PC-3 (cell line): Measurements from ENCODE around the gene ITGAL. TPM values are rescaled to one million over a fixed set of nuclear protein-coding genes. Genes with fewer than 3 reads are reported as not detected.

ENCODE experiments used
- ATAC-seq: fragments of 200-7000 bp; cut with Tn5 transposase; 2 replicates; pipeline ENCODE4 v1.9.1; 2020; ENCODE audit warnings: mild to moderate bottlenecking, moderate library complexity
- BruUV-seq: library from RNA; stranded (reverse); fragments of 400-500 nt; replicated peaks from 2 replicates; lab custom pipeline; 2021; lab: Mats Ljungman, UMichigan
- CTCF ChIA-PET: fragments of 300-600 bp; sonication (Branson Sonifier 250); formaldehyde crosslinking; loops from one replicate; lab custom pipeline; 2022; ENCODE audit warnings: antibody characterized with exemption; lab: Charles Lee
- POLR2A ChIA-PET: fragments of 300-600 bp; sonication (Branson Sonifier 250); formaldehyde crosslinking; loops from one replicate; lab custom pipeline; 2022; ENCODE audit warnings: antibody characterized with exemption; ENCODE audit not compliant: unreplicated experiment; lab: Charles Lee
- DNase-seq: peaks from one replicate; pipeline ENCODE4 v3.0.0-alpha.2; 2015
- H2AFZ ChIP-seq: fragments of 300-600 bp; sonication (generic); 2 replicates; pipeline ENCODE4 v1.6.0; 2016; ENCODE audit warnings: antibody characterized with exemption, low read length
- H3F3A ChIP-seq: fragments of 300-600 bp; sonication (generic); one replicate; pipeline ENCODE4 v1.6.0; 2017; ENCODE audit warnings: antibody characterized with exemption, low read length, control low read depth, mild to moderate bottlenecking; ENCODE audit not compliant: unreplicated experiment
- H3K27ac ChIP-seq: fragments of 300-600 bp; sonication (generic); 2 replicates; pipeline ENCODE4 v1.5.1; 2016; ENCODE audit warnings: mild to moderate bottlenecking, low read length
- H3K27me3 ChIP-seq: fragments of 300-600 bp; sonication (generic); 2 replicates; pipeline ENCODE4 v1.6.1; 2016; ENCODE audit warnings: low read length, mixed read lengths
- H3K36me3 ChIP-seq: fragments of 300-600 bp; sonication (generic); 2 replicates; pipeline ENCODE4 v1.6.1; 2016; ENCODE audit warnings: low read depth, mixed run types, low read length, mixed read lengths
- H3K4me1 ChIP-seq: fragments of 300-600 bp; sonication (generic); 2 replicates; pipeline ENCODE4 v1.5.1; 2016; ENCODE audit warnings: low read length; ENCODE audit not compliant: insufficient read depth
- H3K4me2 ChIP-seq: fragments of 300-600 bp; sonication (generic); 2 replicates; pipeline ENCODE4 v1.6.0; 2016; ENCODE audit warnings: low read length
- H3K4me3 ChIP-seq: fragments of 300-600 bp; sonication (generic); 2 replicates; pipeline ENCODE4 v1.5.1; 2016; ENCODE audit warnings: mild to moderate bottlenecking, low read length, mixed read lengths
- H3K79me2 ChIP-seq: fragments of 300-600 bp; sonication (generic); 2 replicates; pipeline ENCODE4 v1.6.1; 2017; ENCODE audit warnings: low read length, mixed read lengths
- H3K9ac ChIP-seq: fragments of 300-600 bp; sonication (generic); 2 replicates; pipeline ENCODE4 v1.6.0; 2016; ENCODE audit warnings: mild to moderate bottlenecking, low read length
- H3K9me2 ChIP-seq: fragments of 300-600 bp; sonication (generic); replicated peaks from 2 replicates; pipeline ENCODE4 v1.6.1; 2016; ENCODE audit warnings: mixed run types, low read length, mixed read lengths
- H3K9me3 ChIP-seq: fragments of 300-600 bp; sonication (generic); 2 replicates; pipeline ENCODE4 v1.6.1; 2016; ENCODE audit warnings: low read length, mixed read lengths
- H4K20me1 ChIP-seq: fragments of 300-600 bp; sonication (generic); 2 replicates; pipeline ENCODE4 v1.6.1; 2016; ENCODE audit warnings: low read length, mixed read lengths
- CTCF ChIP-seq: fragments of 300-600 bp; sonication (generic); conservative IDR thresholded peaks from 2 replicates; pipeline ENCODE4 v1.5.1; 2017; ENCODE audit warnings: antibody characterized with exemption, low read depth, mild to moderate bottlenecking, low read length
- EZH2 ChIP-seq: fragments of 300-600 bp; sonication (generic); IDR thresholded peaks from one replicate; pipeline ENCODE4 v1.6.1; 2017; ENCODE audit warnings: antibody characterized with exemption, mild to moderate bottlenecking, low read length; ENCODE audit not compliant: unreplicated experiment
- EZH2phosphoT487 ChIP-seq: fragments of 300-600 bp; sonication (generic); IDR thresholded peaks from 2 replicates; pipeline ENCODE4 v1.6.1; 2018; ENCODE audit warnings: mild to moderate bottlenecking, antibody characterized with exemption, low read length, borderline replicate concordance
- intact Hi-C: fragments of 100-400 bp; cut with micrococcal nuclease; formaldehyde crosslinking; loops from 2 replicates; pipeline ENCODE4 v1.9.0; 2023
- total RNA-seq: library from RNA; depleted of rRNA; stranded (reverse); fragments of >200 nt; gene quantifications from 2 replicates; pipeline ENCODE4 v1.2.3, GENCODE V29; 2014

ITGAL gene
- total RNA-seq, 1 experiment from 2014 or later = not detected

GRCh38 chr16:30559690-30560089 is 87.1 kb downstream of the ITGAL start:
- H3K4me1 ChIP-seq = peaks cover 3% of the 10 kb centered on the region; the same call in 1 of the 2 replicates
- POLR2A ChIA-PET = no interaction called here
- no peak for ATAC-seq
- no peaks in the 10 kb centered on the region for H4K20me1 ChIP-seq
- no peak overlapping the region for H3K4me3 ChIP-seq
- H3K9ac ChIP-seq = no peak overlapping the region
- H3K79me2 ChIP-seq = peaks cover 29% of the 10 kb centered on the region
- H3K27me3 ChIP-seq = no peaks in the 10 kb centered on the region
- no TSS peak for BruUV-seq
- no peaks in the 10 kb centered on the region for H3K36me3 ChIP-seq
- no peak overlapping the region for H3K4me2 ChIP-seq
- intact Hi-C loops = no loop called here
- H2AFZ ChIP-seq = no peak overlapping the region
- TF ChIP-seq CTCF (no peak), EZH2 (no peak)
- no peaks in the 10 kb centered on the region for H3K9me2 ChIP-seq
- no peak for DNase-seq
- no peak overlapping the region for H3K27ac ChIP-seq
- H3F3A ChIP-seq = no peaks in the 10 kb centered on the region
- CTCF ChIA-PET = no interaction called here
- no peaks in the 10 kb centered on the region for H3K9me3 ChIP-seq

- Histone ChIP-seq H3F3A (no peaks in the 10 kb centered on the region), H3K27me3 (no peaks in the 10 kb centered on the region), H3K27ac (no peak overlapping the region), H3K9me3 (no peaks in the 10 kb centered on the region), H4K20me1 (no peaks in the 10 kb centered on the region), H3K9me2 (no peaks in the 10 kb centered on the region), H3K4me1 (peaks cover 2% of the 10 kb centered on the region; the same call in 1 of the 2 replicates), H3K4me2 (no peak overlapping the region), H3K36me3 (no peaks in the 10 kb centered on the region), H3K4me3 (no peak overlapping the region), H3K79me2 (peaks cover 17% of the 10 kb centered on the region), H2AFZ (no peak overlapping the region), H3K9ac (no peak overlapping the region)
- POLR2A ChIA-PET = no interaction called here
- ATAC-seq (no peak), DNase-seq (no peak)
- CTCF ChIA-PET = no interaction called here
- intact Hi-C loops = no loop called here
- BruUV-seq = no TSS peak
- TF ChIP-seq CTCF (no peak), EZH2phosphoT487 (no peak), EZH2 (no peak)
Measured at GRCh38 chr16:30561089-30561816, 88.7 kb downstream of the ITGAL start.

GRCh38 chr16:30562021-30562420 is 89.5 kb downstream of the ITGAL start:
- no peak overlapping the region for H3K4me2 ChIP-seq
- no peak overlapping the region for H3K9ac ChIP-seq
- ChIA-PET POLR2A (no interaction called here), CTCF (no interaction called here)
- BruUV-seq = no TSS peak
- no peaks in the 10 kb centered on the region for H3K27me3 ChIP-seq
- H3K36me3 ChIP-seq = no peaks in the 10 kb centered on the region
- H3K9me3 ChIP-seq = no peaks in the 10 kb centered on the region
- no peak overlapping the region for H3K27ac ChIP-seq
- no peak overlapping the region for H3K4me3 ChIP-seq
- peaks cover 11% of the 10 kb centered on the region for H3K79me2 ChIP-seq
- DNase-seq (no peak), ATAC-seq (no peak)
- no peak overlapping the region for H2AFZ ChIP-seq
- H4K20me1 ChIP-seq = no peaks in the 10 kb centered on the region
- peaks cover 4% of the 10 kb centered on the region for H3K4me1 ChIP-seq
- H3F3A ChIP-seq = no peaks in the 10 kb centered on the region
- no peaks in the 10 kb centered on the region for H3K9me2 ChIP-seq
- intact Hi-C loops = no loop called here
- no peak for TF ChIP-seq EZH2phosphoT487
- no peak for TF ChIP-seq EZH2
- TF ChIP-seq CTCF = no peak
